ENCODE measurements around the gene ZMYM4.

GRCh38 chr1:35288761-35289160 is 20.3 kb downstream of the ZMYM4 start:
- TF ChIP-seq SPI1 (IDR thresholded peaks at IDR 0.05; ENCODE audit: low read depth, low read length) (no peak), TAF1 (IDR thresholded peaks at IDR 0.05; ENCODE audit: low read depth, low read length) (no peak)

Data from GM12891 (cell line).